ENCODE data around the gene IFI44. TPM values are rescaled to one million over a fixed set of nuclear protein-coding genes. Genes with fewer than 3 reads are reported as not detected.
A peak's percentile ranks its signal among the peaks of the same experiment; 100 is the strongest.

IFI44 gene
- polyA plus RNA-seq, 6 donors from 2014 or later: 1.8 to 6.9 (median 4.0) TPM

- Mint-ChIP-seq H3K36me3 (peaks cover 0 to 7% of the 10 kb centered on the region in 2 donors), H3K27me3 (no peaks in the 10 kb centered on the region), H3K9me3 (no peaks in the 10 kb centered on the region), H3K27ac (peak overlapping the region in 4 of 6 donors; percentile 41 to 76 (median 60)), H3K4me3 (peak overlapping the region in 5 of 8 donors; percentile 11 to 89 (median 24)), H3K4me1 (peaks cover 29 to 58% (median 43%) of the 10 kb centered on the region in 3 donors)
- DNase-seq (no peak), ATAC-seq (ENCODE audit: low read depth in 2 of 2) (no peak)
These were observed 25.6 kb upstream of the IFI44 start for GRCh38 chr1:78624035-78624434.

DNA sequence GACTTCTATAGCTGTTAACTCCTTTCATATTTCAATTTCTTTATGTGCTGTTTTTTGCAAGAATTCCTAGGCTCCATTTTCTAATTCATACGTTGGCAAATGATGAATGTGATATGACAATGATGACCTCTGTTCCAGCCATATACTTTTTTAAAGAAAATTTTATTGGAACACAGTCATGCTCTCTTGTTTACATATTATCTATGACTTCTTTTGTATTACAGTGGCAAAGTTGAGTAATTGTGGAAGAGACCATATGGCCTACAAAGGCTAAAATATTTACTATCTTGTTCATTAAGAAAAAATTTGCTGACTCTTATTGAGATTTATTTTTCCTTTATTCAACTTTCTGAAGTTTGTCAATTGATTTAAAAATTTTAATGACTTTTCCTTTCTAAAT, 22.3 kb upstream of the IFI44 start:
- no peak for DNase-seq
- H3K36me3 Mint-ChIP-seq: peaks cover 0 to 7% of the 10 kb centered on the region in 2 donors
- no peak for ATAC-seq (ENCODE audit: low read depth in 2 of 2)
- H3K27ac Mint-ChIP-seq: no peak overlapping the region
- peaks cover 15 to 32% (median 16%) of the 10 kb centered on the region in 3 donors for H3K4me1 Mint-ChIP-seq
- no peaks in the 10 kb centered on the region for H3K27me3 Mint-ChIP-seq
- H3K4me3 Mint-ChIP-seq: no peak overlapping the region
- H3K9me3 Mint-ChIP-seq: no peaks in the 10 kb centered on the region

DNA sequence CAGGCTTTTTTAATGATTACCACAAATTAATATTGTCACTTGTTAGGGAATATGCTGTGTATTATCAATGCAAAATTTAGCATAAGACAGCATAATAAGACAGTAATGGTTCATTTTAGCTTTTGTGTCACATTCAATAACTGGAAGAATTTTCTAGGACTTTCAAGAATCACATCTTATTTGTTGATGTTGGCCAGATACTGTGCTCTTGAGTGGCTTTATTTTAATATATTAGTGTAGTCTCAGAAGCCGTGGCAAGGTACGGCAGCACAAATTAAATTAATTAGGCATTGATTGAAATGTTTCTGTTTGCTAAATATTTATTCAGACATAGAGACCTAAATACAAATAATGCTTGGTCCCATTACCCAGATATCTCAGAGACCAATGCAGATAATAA, 19.0 kb upstream of the IFI44 start:
- peaks cover 0 to 7% of the 10 kb centered on the region in 2 donors for H3K36me3 Mint-ChIP-seq
- H3K4me3 Mint-ChIP-seq: no peak overlapping the region
- peaks cover 0 to under 1% (median 0%) of the 10 kb centered on the region in 3 donors for H3K4me1 Mint-ChIP-seq
- H3K27ac Mint-ChIP-seq: no peak overlapping the region
- no peak for DNase-seq
- peaks cover 0 to 10% (median 0%) of the 10 kb centered on the region in 7 donors for H3K9me3 Mint-ChIP-seq
- no peak for ATAC-seq (ENCODE audit: low read depth in 2 of 2)
- no peaks in the 10 kb centered on the region for H3K27me3 Mint-ChIP-seq

GRCh38 chr1:78633209-78633608, 16.4 kb upstream of the IFI44 start:
- no peak for ATAC-seq (ENCODE audit: low read depth in 2 of 2)
- no peak overlapping the region for H3K27ac Mint-ChIP-seq
- no peaks in the 10 kb centered on the region for H3K27me3 Mint-ChIP-seq
- no peak for DNase-seq
- H3K4me3 Mint-ChIP-seq: no peak overlapping the region
- H3K36me3 Mint-ChIP-seq: peaks cover 0 to 6% of the 10 kb centered on the region in 2 donors
- H3K9me3 Mint-ChIP-seq: peaks cover 0 to 10% (median 0%) of the 10 kb centered on the region in 7 donors
- no peaks in the 10 kb centered on the region for H3K4me1 Mint-ChIP-seq

DNA sequence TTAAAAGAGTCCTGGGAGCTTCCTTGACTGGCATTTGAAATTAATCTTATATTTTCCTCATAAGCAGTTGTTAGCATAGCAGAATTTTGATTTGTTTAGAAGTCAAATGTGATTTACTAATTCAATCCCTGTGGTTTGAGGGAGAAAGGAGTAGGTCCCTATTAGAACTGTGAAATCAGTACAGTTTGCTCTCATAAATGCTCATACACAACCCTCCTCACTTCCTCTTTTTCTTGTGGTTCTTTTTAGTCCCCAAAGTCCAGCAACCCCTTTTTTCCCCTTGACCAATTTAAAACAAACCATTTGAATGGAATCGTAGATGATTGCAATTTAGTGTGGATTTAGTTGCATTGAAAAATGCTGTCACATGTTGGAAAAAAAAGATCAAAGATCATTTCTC, 9.2 kb upstream of the IFI44 start:
- peaks cover 0 to 5% (median 4%) of the 10 kb centered on the region in 3 donors for H3K4me1 Mint-ChIP-seq
- peaks cover 0 to 1% (median 0%) of the 10 kb centered on the region in 7 donors for H3K9me3 Mint-ChIP-seq
- H3K27ac Mint-ChIP-seq: peak overlapping the region in 1 of 6 donors; percentile 38
- no peak overlapping the region for H3K4me3 Mint-ChIP-seq
- DNase-seq (no peak), ATAC-seq (ENCODE audit: low read depth in 2 of 2) (no peak)
- H3K27me3 Mint-ChIP-seq: no peaks in the 10 kb centered on the region
- H3K36me3 Mint-ChIP-seq: peaks cover 6 to 16% of the 10 kb centered on the region in 2 donors

GRCh38 chr1:78641558-78641957, 8.1 kb upstream of the IFI44 start:
- Mint-ChIP-seq H3K4me1 (peaks cover 0 to 11% (median 10%) of the 10 kb centered on the region in 3 donors), H3K27me3 (no peaks in the 10 kb centered on the region), H3K36me3 (peaks cover 6 to 19% of the 10 kb centered on the region in 2 donors), H3K9me3 (peaks cover 0 to 7% (median 2%) of the 10 kb centered on the region in 7 donors), H3K27ac (no peak overlapping the region), H3K4me3 (no peak overlapping the region)
- ATAC-seq (ENCODE audit: low read depth in 2 of 2) (no peak), DNase-seq (no peak)

DNA sequence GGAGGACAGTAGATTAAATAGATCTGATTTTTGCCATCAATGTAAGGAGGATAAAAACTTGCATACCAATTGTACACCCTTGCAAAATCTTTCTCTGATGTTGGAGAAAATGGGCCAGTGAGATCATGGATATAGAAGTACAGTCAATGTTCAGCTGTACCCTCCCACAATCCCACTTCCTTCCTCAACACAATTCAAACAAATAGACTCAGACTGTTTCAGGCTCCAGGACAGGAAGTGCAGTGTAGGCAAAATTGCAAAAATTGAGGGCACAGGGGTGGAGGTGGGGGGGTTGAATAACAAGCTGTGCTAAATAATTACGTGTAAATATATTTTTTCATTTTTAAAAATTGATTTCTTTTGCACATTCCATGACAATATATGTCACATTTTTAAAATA, 3.9 kb upstream of the IFI44 start:
- peaks cover 3 to 27% (median 17%) of the 10 kb centered on the region in 7 donors for H3K9me3 Mint-ChIP-seq
- peak overlapping the region in 1 of 8 donors; percentile 12 for H3K4me3 Mint-ChIP-seq
- DNase-seq: no peak
- H3K27me3 Mint-ChIP-seq: no peaks in the 10 kb centered on the region
- peaks cover 10 to 25% (median 14%) of the 10 kb centered on the region in 3 donors for H3K4me1 Mint-ChIP-seq
- no peak for ATAC-seq (ENCODE audit: low read depth in 2 of 2)
- peak overlapping the region in 1 of 6 donors; percentile 73 for H3K27ac Mint-ChIP-seq
- peaks cover 20 to 26% of the 10 kb centered on the region in 2 donors for H3K36me3 Mint-ChIP-seq

DNA sequence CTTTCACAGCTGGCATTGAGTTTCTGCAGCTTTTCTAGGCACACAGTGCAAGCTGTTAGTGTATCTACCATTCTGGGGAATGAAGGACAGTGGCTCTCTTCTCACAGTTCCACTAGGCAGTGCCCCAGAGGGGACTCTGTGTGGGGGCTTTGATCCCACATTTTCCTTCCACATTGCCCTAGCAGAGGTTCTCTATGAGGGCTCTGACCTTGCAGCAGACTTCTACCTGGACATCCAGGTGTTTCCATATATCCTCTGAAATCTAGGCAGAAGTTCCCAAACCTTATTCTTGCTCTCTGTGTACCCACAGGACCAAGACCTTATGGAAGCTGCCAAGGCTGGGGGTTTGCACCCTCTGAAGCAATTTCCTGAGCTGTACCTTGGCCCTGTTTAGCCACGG, 2.4 kb upstream of the IFI44 start:
- DNase-seq (no peak), ATAC-seq (ENCODE audit: low read depth in 2 of 2) (no peak)
- Mint-ChIP-seq H3K27ac (no peak overlapping the region), H3K9me3 (peaks cover 3 to 27% (median 17%) of the 10 kb centered on the region in 7 donors), H3K4me3 (no peak overlapping the region), H3K4me1 (peaks cover 15 to 41% (median 23%) of the 10 kb centered on the region in 3 donors), H3K36me3 (peaks cover 17 to 20% of the 10 kb centered on the region in 2 donors), H3K27me3 (no peaks in the 10 kb centered on the region)

GRCh38 chr1:78650114-78650660, 556 bp downstream of the IFI44 start:
- DNase-seq: no peak
- peaks cover 19 to 46% (median 27%) of the 10 kb centered on the region in 3 donors for H3K4me1 Mint-ChIP-seq
- peak overlapping the region; percentile 70 to 91 (median 84) for H3K4me3 Mint-ChIP-seq
- peaks cover 14 to 15% of the 10 kb centered on the region in 2 donors for H3K36me3 Mint-ChIP-seq
- peak overlapping the region in 5 of 6 donors; percentile 10 to 69 (median 51) for H3K27ac Mint-ChIP-seq
- peak in 1 of 2 donors; percentile 12 for ATAC-seq (ENCODE audit: low read depth in 2 of 2)
- no peaks in the 10 kb centered on the region for H3K27me3 Mint-ChIP-seq
- H3K9me3 Mint-ChIP-seq: peaks cover 3 to 27% (median 17%) of the 10 kb centered on the region in 7 donors

DNA sequence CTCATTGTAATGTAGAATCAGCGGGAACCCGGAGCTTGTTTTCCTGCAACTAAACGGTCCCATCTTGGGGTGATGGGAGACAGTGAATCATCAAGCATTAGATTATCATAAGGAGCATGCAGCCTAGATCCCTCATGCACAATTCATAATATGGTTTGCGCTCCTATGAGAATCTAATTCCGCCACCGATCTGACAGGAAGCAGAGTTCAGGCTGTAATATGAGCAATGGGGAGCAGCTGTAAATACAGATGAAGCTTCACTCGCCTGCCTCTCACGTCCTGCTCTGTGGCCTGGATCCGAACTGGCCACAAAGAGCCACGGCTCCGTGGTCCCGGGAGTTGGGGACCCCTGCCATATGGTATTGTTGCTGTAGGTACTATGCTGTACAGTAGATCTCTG, 1.6 kb downstream of the IFI44 start:
- Mint-ChIP-seq H3K9me3 (peaks cover 3 to 23% (median 16%) of the 10 kb centered on the region in 7 donors), H3K27ac (peak overlapping the region in 4 of 6 donors; percentile 20 to 84 (median 62)), H3K27me3 (no peaks in the 10 kb centered on the region), H3K36me3 (peaks cover 14 to 19% of the 10 kb centered on the region in 2 donors), H3K4me1 (peaks cover 19 to 39% (median 23%) of the 10 kb centered on the region in 3 donors), H3K4me3 (peak overlapping the region; percentile 70 to 91 (median 84))
- ATAC-seq (ENCODE audit: low read depth in 2 of 2) (peak in 1 of 2 donors; percentile 16), DNase-seq (no peak)

DNA sequence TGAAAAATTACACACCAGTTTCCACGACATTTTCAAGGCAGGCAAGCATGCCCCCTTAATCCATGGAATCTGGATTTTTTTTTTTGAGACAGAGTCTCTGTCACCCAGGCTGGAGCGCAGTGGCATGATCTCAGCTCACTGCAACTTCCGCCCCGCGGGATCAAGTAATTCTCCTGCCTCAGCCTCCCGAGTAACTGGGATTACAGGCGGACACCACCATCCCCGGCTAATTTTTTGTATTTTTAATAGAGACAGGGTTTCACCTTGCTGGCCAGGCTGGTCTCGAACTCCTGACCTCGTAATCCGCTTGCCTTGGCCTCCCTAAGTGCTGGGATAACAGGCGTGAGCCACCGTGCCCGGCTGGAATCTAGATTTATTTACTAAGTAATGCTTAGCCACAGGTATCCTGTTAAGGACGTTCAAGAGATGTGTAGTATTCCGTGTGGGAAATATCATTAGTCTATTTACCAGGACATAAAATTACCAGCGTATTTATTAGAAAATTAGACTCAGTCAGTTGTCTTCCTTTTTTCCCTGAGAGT, 2.5 kb downstream of the IFI44 start:
- peaks cover 14 to 21% of the 10 kb centered on the region in 2 donors for H3K36me3 Mint-ChIP-seq
- DNase-seq (no peak), ATAC-seq (ENCODE audit: low read depth in 2 of 2) (no peak)
- H3K4me3 Mint-ChIP-seq: peak overlapping the region in 6 of 8 donors; percentile 8 to 83 (median 64)
- H3K4me1 Mint-ChIP-seq: peaks cover 19 to 39% (median 22%) of the 10 kb centered on the region in 3 donors
- H3K27me3 Mint-ChIP-seq: no peaks in the 10 kb centered on the region
- peak overlapping the region in 2 of 6 donors; percentile 7 to 64 for H3K27ac Mint-ChIP-seq
- H3K9me3 Mint-ChIP-seq: peaks cover 3 to 16% (median 13%) of the 10 kb centered on the region in 7 donors

- Mint-ChIP-seq H3K27ac (peak overlapping the region in 1 of 6 donors; percentile 39), H3K36me3 (peaks cover 15 to 34% of the 10 kb centered on the region in 2 donors), H3K27me3 (no peaks in the 10 kb centered on the region), H3K4me1 (no peaks in the 10 kb centered on the region), H3K9me3 (no peaks in the 10 kb centered on the region), H3K4me3 (no peak overlapping the region)
- DNase-seq: no peak
- ATAC-seq (ENCODE audit: low read depth in 2 of 2): no peak
These were observed 9.3 kb downstream of the IFI44 start for GRCh38 chr1:78658901-78659300.

DNA sequence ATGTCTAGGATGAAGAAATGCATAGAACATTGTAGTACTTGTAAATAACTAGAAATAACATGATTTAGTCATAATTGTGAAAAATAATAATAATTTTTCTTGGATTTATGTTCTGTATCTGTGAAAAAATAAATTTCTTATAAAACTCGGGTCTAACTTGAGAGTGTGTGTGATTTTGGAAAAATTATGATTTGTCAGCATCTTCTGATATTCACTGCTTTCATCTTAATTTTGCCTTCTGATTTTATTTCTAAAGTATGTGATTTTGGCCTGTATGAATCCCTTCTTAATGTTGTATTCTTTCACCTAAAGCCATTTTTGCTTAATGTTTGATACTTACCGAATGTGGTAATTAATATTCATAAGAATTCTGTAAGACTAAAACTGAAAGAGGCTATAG, 14.3 kb downstream of the IFI44 start:
- Mint-ChIP-seq H3K27me3 (no peaks in the 10 kb centered on the region), H3K36me3 (peaks cover 15 to 16% of the 10 kb centered on the region in 2 donors), H3K9me3 (no peaks in the 10 kb centered on the region), H3K4me3 (no peak overlapping the region), H3K27ac (peak overlapping the region in 1 of 6 donors; percentile 3), H3K4me1 (no peaks in the 10 kb centered on the region)
- ATAC-seq (ENCODE audit: low read depth in 2 of 2) (no peak), DNase-seq (no peak)

GRCh38 chr1:78664763-78665162, 15.1 kb downstream of the IFI44 start:
- DNase-seq (no peak), ATAC-seq (ENCODE audit: low read depth in 2 of 2) (no peak)
- no peak overlapping the region for H3K4me3 Mint-ChIP-seq
- peaks cover 10 to 11% of the 10 kb centered on the region in 2 donors for H3K36me3 Mint-ChIP-seq
- H3K27me3 Mint-ChIP-seq: no peaks in the 10 kb centered on the region
- no peaks in the 10 kb centered on the region for H3K9me3 Mint-ChIP-seq
- no peaks in the 10 kb centered on the region for H3K4me1 Mint-ChIP-seq
- no peak overlapping the region for H3K27ac Mint-ChIP-seq

Measured in naive B cell (primary cell).